Fibroblast of pulmonary artery (primary cell): ENCODE results near the gene STX16.

Source experiments
- DNase-seq: peaks from one replicate; pipeline ENCODE4 v3.0.0-alpha.2; 2010; ENCODE audit warnings: low read depth
- H3K4me3 ChIP-seq: replicated peaks from 2 replicates; pipeline ENCODE4 v1.5.1; 2011; ENCODE audit warnings: low read depth, mild to moderate bottlenecking, control low read depth, low read length, moderate library complexity
- CTCF ChIP-seq: IDR thresholded peaks from 2 replicates; pipeline ENCODE4 v1.5.1; 2011; ENCODE audit warnings: mild to moderate bottlenecking, control low read depth, low read length, inconsistent platforms; ENCODE audit errors: missing control alignments

Gene STX16

GRCh38 chr20:58619077-58619863, 31.8 kb upstream of the STX16 start:
- no peak overlapping the region for H3K4me3 ChIP-seq
- DNase-seq, result no peak
- TF ChIP-seq CTCF, result no peak

GRCh38 chr20:58619864-58620431, 31.1 kb upstream of the STX16 start:
- DNase-seq, result no peak
- no peak for TF ChIP-seq CTCF
- H3K4me3 ChIP-seq, result no peak overlapping the region

- no peak overlapping the region for H3K4me3 ChIP-seq
- peak; percentile 33 for TF ChIP-seq CTCF
- no peak for DNase-seq
Measured at GRCh38 chr20:58621906-58622548, 29.1 kb upstream of the STX16 start.

GRCh38 chr20:58622671-58623578, 28.2 kb upstream of the STX16 start:
- TF ChIP-seq CTCF, result no peak
- H3K4me3 ChIP-seq, result no peak overlapping the region
- no peak for DNase-seq

GRCh38 chr20:58623579-58624473, 27.3 kb upstream of the STX16 start:
- DNase-seq, result peak; percentile 94
- no peak overlapping the region for H3K4me3 ChIP-seq
- TF ChIP-seq CTCF, result no peak

GRCh38 chr20:58624687-58625086, 26.4 kb upstream of the STX16 start:
- no peak for DNase-seq
- no peak for TF ChIP-seq CTCF

More at GRCh38 chr20:58624687-58625086, 26.4 kb upstream of the STX16 start:
- H3K4me3 ChIP-seq, result no peak overlapping the region
